GM21381 (cell line): Measurements from ENCODE around the gene FOXRED2.
"Not testable (repeated sequence)": the region's sequence is repeated elsewhere in the genome, so short reads cannot be mapped to it uniquely, and the experiment has no call there.

Experiments used
- ATAC-seq: cut with Tn5 transposase; IDR thresholded peaks from one replicate; pipeline ENCODE4 v1.9.1; 2021; ENCODE audit warnings: mild to moderate bottlenecking, moderate library complexity; ENCODE audit not compliant: unreplicated experiment

Gene FOXRED2

GRCh38 chr22:36519906-36520305 is 13.1 kb upstream of the FOXRED2 start:
- not testable (repeated sequence) for ATAC-seq

GRCh38 chr22:36514766-36515165 is 7.9 kb upstream of the FOXRED2 start:
- ATAC-seq, result no peak

- ATAC-seq, result no peak
These were observed 6.2 kb upstream of the FOXRED2 start for GRCh38 chr22:36512991-36513390.

DNA sequence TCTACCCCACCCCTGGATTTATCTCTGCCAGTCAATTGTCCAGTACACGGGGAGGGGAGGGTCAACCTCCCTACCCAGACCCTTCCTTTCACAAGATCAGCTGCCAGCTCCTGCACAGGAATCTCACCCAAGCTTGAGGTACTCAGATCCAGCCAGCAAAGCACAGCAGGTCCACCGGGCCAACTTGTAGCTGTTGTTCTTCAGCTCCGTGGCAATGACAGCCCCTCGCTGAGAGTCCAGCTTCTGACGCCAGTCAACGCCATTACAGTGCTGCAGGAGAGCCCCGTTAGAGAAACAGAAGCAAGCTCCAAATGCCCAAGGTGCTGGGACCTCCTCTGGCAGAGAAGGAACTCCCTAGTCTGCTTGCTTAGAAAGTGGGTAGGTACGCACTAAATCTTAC is 5.5 kb upstream of the FOXRED2 start:
- ATAC-seq, result no peak

DNA sequence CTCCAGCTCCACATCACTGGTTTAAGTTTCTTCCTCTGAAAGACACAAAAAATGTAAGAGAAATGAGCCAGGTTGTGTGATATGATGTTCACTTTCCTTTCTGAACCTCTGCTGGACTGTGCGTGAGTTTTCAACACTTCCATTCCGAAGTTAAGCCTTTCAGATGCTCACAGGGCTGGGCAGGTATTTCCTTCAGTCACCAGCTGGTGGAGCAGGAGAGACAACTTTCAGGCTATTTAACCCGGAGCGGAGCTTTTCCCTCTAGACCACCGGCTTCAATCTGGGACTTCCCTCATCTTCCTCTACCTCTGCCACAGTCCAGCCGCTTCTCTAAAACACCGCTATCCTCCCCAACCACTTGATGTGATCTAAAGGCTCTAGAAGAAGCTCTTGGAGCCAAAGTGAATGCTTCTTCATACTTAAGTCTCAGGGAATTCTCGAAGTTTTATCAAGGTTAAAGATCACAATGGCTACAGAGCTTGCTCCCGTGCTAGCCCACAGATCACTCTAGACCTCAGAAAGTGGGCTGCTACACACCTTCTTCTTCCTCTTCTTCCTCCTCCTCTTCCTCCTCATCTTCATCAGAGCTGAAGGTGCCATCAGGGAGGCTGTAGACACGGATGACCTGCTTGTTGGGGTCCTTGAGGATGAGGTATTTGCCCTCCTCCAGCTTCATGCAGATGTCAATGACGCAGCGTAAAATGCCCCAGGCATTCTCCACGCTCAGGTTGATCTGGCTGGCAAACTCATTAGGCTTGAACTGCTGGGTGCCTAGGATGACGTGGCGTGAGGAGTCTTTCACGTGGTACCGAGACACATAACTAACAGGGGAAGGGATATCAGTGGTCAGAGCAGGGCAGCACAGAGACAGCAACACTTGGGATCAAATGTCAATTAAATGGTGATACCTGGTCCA is 4.4 kb upstream of the FOXRED2 start:
- ATAC-seq, result no peak

GRCh38 chr22:36510384-36510783 is 3.5 kb upstream of the FOXRED2 start:
- no peak for ATAC-seq

GRCh38 chr22:36507518-36508010 is 724 bp upstream of the FOXRED2 start:
- no peak for ATAC-seq

DNA sequence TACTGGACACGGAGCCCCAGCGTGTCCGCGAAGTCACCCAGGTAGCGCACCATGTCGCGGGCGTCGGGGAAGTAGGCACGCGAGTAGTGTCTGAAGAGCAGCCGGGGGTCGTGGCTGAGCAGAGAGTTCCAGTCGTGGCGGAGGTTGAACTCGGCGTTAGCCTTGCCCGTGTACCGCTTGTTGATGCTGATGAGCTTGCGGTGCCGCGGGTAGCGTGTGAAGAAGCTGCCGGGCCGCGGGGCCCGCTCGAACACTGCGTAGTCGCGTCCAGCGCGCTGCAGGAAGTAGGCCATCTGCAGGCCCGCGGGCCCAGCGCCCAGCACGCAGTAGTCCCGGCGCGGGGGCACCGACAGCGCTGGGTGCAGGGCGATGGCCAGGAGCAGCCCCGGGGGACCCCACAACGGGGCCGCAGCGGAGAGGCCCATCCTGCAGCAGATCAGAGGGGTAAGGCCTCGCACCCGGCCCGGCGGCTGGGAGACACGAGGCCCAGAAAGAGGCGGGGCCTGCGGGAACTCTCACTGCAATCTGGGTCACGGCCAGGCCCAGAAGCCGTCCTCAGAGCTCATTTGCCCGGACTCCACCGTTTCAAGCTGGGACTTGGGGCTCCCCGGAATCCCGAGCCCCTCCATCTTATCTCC is 723 bp downstream of the FOXRED2 start:
- ATAC-seq, result no peak

DNA sequence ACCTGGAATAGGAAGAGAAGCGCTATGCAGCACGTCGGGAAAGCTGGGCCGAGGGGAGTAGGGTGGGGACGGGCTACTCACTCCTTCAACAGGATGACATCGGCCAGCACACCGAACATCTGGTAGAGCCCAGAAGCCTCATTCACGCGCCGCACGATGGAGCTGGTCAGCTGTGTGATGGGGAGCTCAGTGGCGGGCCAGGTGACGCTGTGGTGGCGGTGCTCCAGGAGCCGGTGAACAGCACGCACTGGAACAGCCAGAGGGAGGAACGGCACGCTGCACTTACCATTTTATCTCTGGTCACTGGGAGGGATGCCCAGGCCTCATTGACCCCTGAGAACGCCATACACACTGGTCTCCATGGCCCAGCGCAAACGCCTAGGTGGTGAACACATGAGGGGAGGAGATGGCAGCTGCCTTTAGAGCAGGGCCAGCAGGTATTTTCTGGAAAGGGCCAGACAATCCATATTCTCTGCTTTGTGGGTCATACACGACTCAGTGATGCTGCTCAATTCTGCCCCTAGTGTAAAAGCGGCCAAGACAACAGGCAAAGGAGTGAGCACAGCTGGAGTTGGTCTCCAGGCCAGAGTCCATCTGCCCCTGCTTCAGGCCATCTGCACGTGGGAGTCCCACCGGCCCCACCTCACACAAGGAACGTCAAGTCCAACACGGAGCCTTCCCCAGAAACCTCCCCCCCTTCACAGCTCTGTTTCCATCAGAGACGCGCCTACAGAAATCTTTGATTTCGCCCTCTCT is 8.8 kb downstream of the FOXRED2 start:
- no peak for ATAC-seq

GRCh38 chr22:36493690-36494110 is 13.1 kb downstream of the FOXRED2 start:
- ATAC-seq, result peak; percentile 65

DNA sequence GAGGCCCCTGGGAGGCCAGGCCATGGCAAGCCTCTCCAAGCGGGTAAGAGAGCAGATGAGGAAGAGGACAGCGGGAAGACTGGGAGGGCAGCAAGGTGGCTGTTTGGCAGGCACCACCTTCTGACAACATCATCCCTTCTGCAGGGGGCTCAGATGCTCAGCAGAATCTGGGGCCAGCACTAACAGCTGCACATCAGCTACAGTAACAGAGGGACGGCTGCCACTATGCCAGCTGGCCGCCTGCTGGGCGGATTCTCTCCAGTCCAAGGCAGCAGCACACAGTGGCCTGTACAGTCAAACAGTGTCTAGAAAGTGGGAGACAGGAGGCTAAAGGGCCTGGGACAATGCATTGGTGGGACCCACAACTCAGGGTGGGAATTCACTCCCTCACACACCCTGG is 14.7 kb downstream of the FOXRED2 start:
- ATAC-seq, result no peak

DNA sequence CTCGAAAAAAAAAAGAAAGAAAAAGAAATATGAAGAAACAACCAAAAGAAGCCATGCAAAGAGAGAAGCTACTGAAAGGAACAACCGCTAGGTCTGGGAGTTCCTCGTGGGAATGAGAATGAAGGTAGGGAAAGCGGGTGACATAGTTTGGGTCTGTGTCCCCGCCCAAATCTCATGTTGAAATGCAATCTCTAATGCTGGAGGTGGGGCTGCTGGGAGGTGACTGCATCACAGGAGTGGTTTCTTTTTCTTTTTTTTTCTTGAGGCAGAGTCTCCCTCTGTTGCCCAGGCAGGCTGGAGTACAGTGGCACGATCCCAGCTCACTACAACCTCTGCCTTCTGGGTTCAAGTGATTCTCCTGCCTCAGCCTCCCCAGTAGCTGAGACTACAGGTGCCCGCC is 15.7 kb downstream of the FOXRED2 start:
- ATAC-seq, result no peak

DNA sequence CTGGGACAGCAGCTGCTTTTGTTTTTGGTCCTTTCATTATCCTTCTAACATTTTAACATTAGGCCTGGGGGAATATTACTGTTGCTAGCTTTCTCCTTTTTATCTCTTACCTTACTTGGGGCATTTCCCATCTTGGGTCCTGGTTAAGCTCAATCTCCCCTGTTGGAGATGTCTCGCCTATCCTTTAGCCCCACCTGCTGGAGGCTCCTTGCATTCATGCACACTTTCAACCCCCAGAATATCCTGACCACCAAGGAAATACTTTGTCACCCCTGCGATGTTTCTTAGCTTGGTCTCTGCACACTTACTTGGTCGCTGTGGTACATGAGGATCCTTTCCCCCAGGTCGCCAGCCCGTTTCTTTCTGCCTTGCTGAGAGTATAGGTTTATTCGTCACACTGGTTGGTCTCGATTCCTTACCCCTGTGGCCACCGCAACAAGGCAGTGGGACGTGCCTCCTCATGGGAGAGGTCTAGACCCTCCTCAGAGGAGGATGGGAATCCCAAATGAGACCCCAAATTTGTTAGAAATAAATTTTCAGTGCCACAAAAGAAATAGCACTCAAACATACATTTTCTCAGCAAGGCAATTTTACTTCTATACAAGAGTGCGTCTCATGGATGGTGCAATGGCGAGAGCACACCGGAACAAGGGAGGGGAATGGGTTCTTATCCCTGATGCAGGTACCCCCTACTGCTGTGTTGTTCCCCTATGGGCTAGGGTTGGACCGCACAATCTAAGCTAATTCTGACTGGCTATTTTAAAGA is 20.0 kb downstream of the FOXRED2 start:
- no peak for ATAC-seq

DNA sequence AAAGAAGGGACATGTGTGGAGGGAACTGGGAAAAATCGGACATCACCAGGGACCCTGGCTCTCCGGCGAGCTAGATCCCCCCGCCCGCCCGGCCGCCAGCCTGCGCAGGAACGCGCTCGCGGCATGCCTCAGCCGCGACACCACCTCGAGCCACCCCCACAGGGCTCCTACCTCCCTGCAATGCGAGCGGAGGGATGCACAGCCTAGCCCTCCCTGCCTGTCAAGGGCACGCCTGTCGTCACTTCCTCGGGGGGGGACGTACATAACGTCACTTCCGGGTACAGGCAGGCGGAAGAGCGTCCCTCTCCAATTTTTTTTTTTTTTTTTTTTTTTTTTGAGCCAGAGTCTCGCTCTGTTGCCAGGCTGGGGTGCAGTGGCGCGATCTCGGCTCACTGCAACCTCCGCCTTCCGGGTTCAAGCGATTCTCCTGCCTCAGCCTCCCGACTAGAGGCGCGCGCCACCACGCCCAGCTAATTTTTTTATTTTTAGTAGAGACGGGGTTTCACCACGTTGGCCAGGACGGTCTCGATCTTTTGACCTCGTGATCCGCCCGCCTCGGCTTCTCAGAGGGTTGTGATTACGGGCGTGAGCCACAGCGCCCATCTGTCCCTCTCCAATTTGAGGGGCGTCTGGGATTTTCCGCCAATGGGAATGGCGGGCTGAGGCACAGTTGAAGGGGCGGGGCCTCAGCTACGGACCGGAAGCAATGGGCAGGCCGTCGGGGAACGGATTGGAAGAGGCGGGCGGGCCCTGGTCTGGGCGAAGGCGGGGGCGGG is 25.3 kb downstream of the FOXRED2 start, which contains the start of gene TXN2:
Gene TXN2 (minus strand): TSS at position 248 of the 776 bp plus-strand sequence. CDS start 803 bp downstream, outside the sequence.
- ATAC-seq, result peak; percentile 83

GRCh38 chr22:36480941-36481392 is 25.9 kb downstream of the FOXRED2 start:
- ATAC-seq, result no peak

DNA sequence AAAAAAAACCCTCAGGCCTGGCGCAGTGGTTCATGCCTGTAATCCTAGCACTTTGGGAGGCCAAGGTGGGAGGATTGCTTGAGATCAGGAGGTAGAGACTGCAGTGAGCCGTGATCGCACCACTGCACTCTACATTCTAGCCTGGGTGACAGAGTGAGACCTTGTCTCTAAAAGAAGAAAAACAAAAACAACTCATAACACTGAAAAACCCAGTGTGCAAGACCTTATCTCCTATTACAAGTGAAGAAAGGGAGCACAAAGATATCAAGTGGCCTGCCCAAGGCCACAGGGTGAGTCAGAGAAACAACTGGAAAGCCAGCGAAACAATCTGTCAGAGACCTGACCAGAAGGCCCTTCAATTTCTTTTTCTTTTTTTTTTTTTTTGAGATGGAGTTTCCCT is 27.9 kb downstream of the FOXRED2 start:
- ATAC-seq, result no peak

GRCh38 chr22:36475341-36475740 is 31.5 kb downstream of the FOXRED2 start:
- ATAC-seq, result no peak

- no peak for ATAC-seq
These were observed 34.2 kb downstream of the FOXRED2 start for GRCh38 chr22:36472689-36473088.

DNA sequence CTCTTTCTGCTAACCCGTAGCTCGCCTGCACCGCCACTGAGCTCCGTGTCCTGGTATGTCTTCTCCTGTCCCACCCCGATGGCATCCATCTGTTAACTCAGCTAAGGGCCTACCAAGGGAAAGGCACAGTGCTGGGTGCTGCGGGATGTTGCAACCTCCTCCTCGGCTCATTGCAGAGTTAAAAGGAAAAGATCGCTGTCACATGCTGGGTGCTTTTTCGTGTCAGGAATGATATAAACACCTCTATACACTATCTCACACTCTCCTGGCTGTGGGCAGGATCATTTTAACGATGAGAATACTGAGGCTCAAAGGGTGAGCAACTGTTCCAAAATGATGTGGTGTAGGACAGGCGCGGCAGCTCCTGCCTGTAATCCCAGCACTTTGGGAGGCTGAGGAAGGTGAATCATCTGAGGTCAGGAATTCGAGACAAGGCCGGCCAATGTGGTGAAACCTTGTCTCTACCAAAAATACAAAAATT is 35.5 kb downstream of the FOXRED2 start:
- no peak for ATAC-seq

DNA sequence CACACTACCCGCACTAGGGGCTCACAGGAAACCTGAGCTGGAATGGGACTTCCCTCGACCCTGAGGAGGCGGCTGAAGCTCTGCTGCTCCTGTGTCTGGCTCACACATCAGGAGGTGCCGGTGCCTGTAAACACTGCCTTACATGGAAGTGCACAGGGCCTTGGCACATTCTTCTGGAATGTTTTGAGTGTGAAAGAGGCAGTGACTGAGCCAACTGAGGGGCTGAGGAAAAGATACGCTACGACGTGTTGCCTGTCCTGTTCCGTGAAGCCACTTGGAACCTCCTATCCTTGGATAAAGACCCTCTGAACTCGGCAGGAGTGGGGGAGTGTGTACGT is 35.9 kb downstream of the FOXRED2 start:
- ATAC-seq, result no peak
